ENCODE data around the gene HMGCR. TPM values are rescaled to one million over a fixed set of nuclear protein-coding genes. Genes with fewer than 3 reads are reported as not detected.

The HMGCR gene
- total RNA-seq = 74.8 TPM

DNA sequence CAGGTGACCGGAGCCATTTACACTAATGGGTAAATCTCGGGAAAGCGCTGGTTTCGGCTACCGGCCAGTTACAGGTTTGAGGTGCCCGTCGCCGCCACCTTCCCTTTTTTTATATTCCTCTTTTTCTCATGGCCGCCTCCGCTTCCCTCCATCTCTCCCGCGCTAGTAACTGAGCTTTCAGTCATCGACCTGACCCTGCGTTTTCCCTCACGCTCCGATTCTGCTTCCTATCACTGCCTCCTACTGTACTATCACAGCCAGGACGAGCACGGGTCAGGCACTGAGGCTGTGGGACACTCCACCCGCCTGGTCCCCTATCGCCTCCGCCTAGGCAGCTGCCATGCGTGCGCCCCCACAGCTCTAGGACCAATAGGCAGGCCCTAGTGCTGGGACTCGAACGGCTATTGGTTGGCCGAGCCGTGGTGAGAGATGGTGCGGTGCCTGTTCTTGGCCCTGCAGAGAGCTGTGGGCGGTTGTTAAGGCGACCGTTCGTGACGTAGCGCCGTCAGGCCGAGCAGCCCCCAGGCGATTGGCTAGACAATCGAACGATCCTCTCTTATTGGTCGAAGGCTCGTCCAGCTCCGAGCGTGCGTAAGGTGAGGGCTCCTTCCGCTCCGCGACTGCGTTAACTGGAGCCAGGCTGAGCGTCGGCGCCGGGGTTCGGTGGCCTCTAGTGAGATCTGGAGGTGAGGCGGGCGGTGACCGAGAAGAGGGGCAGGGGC is at the start of gene HMGCR:
TSS of gene HMGCR (plus strand) at position 606 of the 722 bp plus-strand sequence. CDS start 5,386 bp downstream, outside the sequence.

Other genes starting within 250 kb of the HMGCR start
- 0.41 TPM for gene ANKRD31, start 100.3 kb upstream of the HMGCR start, total RNA-seq
- gene CERT1, start 174.4 kb downstream of the HMGCR start, total RNA-seq = 50.7 TPM
- gene POLK, start 174.7 kb downstream of the HMGCR start, total RNA-seq = 28.3 TPM

All from metanephros (tissue), 1 donor.